GM20000 (cell line): ENCODE results near the gene PPP1R13L.

Source experiments
- DNase-seq: peaks from one replicate; pipeline ENCODE4 v3.0.0; 2012; ENCODE audit warnings: low spot score
- CTCF ChIP-seq: IDR thresholded peaks from 2 replicates; pipeline ENCODE4 v1.5.1; 2012; ENCODE audit warnings: mild to moderate bottlenecking, control low read depth; ENCODE audit errors: extremely low read depth, missing control alignments

PPP1R13L gene

DNA sequence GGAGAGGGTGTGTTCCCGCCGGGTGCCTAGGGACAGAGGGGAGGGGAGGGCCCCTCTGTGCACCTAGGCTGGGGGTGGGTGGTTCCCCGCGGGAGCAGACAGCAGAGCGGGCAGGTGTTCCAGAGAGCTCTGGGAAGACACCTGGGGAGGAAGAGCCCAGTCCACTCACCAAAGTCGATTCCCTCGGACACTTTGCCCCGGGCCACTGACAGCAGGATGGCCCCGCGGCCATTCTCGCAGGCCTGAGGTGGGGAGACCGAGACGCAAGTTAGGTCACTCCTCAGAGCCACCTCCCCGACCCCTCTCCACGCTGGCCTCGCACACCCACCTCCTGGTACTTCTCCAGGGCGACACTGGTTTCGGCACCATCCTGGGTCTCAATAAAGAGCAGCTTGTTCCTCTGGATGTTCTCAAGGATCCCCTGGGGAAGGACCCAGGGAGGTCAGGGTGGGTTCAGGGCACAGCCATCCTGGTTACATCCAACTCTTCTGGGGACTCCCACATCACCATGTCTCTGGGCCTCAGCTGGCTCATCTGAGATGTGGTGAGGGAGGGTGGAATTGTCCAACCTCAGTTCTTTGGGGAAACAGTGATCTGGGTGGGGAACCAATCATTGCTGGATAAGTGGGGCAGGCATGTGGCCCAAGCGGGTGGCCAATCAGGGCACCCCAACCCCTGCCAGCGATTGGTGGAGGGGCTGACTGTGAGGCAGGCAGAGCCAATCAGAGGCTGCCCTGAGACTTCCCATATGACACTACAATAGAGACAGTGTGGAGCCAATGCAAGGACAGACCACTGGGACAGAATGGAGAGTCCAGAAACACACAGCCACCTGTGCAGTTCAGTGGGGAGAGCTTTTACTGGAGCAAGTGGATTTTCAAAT lies 51.7 kb downstream of the PPP1R13L start:
- DNase-seq = no peak
- no peak for TF ChIP-seq CTCF

- TF ChIP-seq CTCF = no peak
- no peak for DNase-seq
These were observed 52.4 kb downstream of the PPP1R13L start for GRCh38 chr19:45352471-45352870.

GRCh38 chr19:45352062-45352461 lies 52.8 kb downstream of the PPP1R13L start:
- no peak for DNase-seq
- no peak for TF ChIP-seq CTCF

DNA sequence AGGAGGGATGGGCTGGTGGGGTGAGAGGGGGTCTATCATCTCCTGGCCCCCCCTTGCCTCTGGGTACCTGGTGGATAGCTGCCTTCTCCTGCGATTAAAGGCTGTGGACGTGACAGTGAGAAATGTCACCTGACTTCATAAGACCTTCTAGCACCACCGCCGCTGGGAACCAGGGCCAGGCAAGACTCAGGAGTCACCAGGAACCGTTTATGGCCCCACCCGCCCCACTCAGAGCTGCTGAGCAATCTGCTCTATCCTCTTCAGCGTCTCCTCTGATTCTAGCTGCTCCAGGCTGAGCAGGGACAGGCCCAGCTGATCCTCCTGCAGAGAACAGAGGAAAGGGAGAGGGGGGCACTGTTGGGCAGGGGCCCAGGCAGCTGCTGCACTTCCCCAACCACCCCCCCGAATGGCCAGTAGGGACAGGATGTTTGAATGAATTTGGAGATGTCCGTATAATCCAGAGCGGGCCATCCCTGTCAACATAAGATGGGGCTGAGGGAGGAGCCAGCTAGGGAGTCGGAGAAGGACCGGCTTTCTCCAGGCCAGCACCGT lies 53.4 kb downstream of the PPP1R13L start:
- TF ChIP-seq CTCF = no peak
- DNase-seq = no peak

GRCh38 chr19:45350477-45351058 lies 54.3 kb downstream of the PPP1R13L start:
- no peak for TF ChIP-seq CTCF
- DNase-seq = no peak

DNA sequence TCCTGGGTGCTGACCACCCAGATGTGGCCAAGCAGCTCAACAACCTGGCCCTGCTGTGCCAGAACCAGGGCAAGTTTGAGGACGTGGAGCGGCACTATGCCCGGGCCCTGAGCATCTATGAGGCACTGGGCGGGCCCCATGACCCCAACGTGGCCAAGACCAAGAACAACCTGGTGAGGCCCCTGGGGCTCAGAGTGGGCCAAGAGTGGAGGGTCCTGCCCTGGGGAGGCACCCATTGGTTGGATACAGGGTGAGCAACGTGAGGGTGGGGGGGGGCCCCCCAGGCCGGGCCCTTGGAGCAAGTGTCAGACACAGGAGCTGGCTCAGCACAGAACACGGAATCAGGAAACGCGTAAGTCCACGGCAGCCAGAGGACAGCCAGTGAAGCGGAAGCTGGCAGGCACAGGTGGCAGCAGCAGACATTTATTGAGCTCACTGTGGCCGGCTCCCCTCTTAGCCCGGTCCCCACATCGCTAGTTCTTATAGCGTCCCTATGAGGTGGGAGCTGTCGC lies 55.4 kb downstream of the PPP1R13L start:
- no peak for TF ChIP-seq CTCF
- no peak for DNase-seq

- no peak for DNase-seq
- no peak for TF ChIP-seq CTCF
These were observed 55.8 kb downstream of the PPP1R13L start for GRCh38 chr19:45349126-45349415.
